Thyroid gland (tissue), 4 donors: ENCODE results near the gene PLCD1.

Experiments used
- CTCF ChIP-seq, 6 experiments: fragments of 200-600 bp in 3 of 6; fragments of 450-650 bp in 3 of 6; sonication (generic) in 3 of 6; IDR thresholded peaks; one replicate each; pipeline ENCODE4 v1.5.1; 2016 to 2019; ENCODE audit warnings: antibody characterized with exemption in 6 of 6, mild to moderate bottlenecking in 2 of 6, inconsistent platforms in 1 of 6, moderate library complexity in 1 of 6
- POLR2A ChIP-seq, 2 donors: fragments of 450-650 bp; IDR thresholded peaks; one replicate each; pipeline ENCODE4 v1.6.1; 2017; ENCODE audit warnings: antibody characterized with exemption in 2 of 2, mild to moderate bottlenecking in 2 of 2, moderate library complexity in 1 of 2

GRCh38 chr3:38029400-38030125 is at the start of gene PLCD1:
- no peak for TF ChIP-seq CTCF (IDR thresholded peaks at IDR 0.05)
- TF ChIP-seq POLR2A (IDR thresholded peaks at IDR 0.05), result peak in 1 of 2 donors; percentile 61
